GM18870 (cell line): ENCODE measurements around the gene ENOX1.

Source experiments
- ATAC-seq: cut with Tn5 transposase; IDR thresholded peaks from one replicate; pipeline ENCODE4 v1.9.1; 2021; ENCODE audit warnings: moderate library complexity; ENCODE audit not compliant: unreplicated experiment

Gene ENOX1

DNA sequence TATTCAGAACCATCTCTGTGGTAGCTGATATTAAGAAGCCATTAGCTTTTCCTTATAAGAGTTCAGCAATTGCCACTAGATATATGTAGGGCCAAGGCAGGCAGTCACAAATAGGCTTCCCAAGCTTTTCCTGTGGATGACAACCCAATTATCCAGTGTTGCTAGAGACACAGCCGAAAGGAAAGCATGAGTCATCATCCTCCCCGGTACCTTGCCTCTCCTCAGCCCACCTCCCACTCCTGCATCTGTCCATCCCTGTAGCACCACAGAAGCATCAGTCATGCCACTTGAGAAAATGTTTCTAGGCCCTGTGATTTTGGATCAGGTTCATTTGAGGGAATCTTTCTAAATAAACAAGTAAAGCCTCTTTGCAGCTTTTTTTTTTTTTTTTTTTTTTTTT lies 559.1 kb downstream of the ENOX1 start:
- no peak for ATAC-seq

DNA sequence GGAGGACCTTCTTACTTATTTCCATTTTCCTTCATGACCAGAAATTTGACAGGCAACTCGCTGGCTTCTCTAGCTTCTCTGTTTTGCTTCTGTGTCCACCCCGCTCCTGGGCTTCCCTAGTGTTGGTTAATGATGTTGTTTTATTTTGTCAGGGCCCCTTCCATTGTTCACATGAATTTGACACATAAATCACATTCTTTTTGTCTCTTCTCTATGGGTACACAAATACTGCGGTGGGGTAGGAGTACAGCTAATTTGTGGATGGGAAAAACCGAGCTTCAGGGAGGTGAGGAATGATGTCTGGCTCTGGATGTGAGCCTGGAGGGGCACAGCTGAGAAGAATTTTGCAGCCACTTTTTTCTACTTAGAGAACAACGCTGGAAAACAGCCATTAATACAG lies 563.6 kb downstream of the ENOX1 start:
- ATAC-seq = no peak

DNA sequence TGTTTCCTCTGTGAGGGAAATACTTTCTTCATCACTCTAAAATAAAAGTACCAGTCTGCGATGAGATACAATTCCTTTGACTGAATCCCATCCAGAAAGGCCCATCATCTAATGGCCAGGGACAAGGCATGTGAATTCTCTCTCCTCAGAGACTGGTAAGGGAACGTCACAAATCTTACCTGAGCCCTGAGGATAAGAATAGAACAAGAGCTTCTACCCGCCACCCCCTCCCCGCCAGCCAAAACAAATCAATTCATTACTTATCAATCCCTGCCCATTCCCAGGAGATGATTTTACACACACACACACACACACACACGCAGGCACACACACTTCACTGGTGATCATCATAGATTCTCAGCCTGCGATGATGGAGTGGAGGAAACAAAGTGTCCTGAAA lies 564.7 kb downstream of the ENOX1 start:
- ATAC-seq = no peak

DNA sequence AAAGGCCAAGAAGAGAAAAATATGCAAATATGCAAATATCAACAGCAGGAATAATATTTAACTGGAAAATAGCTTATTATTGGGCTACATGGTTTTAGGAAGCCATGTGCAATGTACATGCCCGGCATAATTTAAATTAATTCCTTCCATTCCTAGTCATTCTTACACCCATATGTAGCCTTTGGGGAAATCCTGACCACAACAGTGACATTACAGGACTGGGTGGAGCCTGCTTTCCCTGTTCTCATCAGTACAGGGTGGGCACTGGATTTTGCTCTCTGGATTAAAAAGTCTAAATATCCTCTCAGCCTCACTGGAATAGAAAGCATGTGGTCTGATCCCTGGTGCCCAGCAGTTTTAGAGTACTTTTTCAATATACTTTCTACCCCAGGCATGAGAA lies 565.2 kb downstream of the ENOX1 start:
- no peak for ATAC-seq

DNA sequence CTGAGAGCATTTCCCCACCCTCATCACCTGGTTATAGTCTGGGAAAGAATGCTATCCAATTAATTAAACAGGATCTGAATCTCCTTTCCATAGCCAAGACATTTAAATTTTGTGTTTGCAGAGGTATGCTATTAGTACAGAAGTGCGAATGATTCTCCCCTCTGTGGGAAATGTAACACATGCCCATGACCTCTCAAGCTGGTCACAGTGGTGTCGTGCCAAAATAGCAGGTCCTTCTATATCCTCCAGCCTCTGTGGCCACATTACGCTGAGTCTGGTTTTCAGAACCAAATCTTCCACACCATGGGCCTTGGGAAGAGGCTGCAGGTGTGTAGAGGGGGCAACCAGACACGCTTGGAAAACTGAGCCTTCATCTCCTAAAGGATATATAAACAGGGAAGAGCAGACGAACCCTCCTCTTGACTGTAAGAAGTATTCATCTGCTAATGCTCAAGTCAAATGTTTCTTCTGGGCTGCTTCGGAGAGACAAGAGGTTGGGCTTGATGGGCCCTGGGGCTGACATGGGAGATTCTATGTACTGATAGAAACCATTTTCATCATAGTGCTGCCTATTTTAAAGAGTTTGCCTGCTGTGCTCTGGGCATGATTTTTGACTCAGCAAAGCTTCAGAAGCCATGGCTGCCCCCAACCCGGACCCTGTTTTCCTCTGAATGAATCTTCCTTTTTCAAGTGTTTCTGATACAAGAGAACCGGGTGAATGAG lies 565.7 kb downstream of the ENOX1 start:
- ATAC-seq = no peak

DNA sequence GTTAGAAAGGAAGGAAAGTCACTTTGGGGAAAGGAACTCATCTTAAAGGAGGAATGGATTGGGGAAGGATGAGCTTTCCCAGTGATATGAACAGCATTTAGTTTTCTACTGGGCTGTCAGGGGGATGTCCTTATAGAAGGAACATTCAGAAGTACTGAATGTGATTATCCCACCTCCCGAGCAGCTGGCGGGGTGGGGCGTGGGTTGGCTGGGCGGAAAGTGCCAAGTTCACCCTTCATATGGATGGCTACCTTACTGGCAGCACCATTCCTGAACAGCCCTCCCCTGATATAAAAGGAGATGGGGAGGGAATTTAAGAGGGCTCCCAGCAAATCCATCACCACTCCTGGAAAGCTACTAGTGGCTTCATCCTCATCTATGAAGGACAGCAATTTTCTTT lies 572.6 kb downstream of the ENOX1 start:
- no peak for ATAC-seq

DNA sequence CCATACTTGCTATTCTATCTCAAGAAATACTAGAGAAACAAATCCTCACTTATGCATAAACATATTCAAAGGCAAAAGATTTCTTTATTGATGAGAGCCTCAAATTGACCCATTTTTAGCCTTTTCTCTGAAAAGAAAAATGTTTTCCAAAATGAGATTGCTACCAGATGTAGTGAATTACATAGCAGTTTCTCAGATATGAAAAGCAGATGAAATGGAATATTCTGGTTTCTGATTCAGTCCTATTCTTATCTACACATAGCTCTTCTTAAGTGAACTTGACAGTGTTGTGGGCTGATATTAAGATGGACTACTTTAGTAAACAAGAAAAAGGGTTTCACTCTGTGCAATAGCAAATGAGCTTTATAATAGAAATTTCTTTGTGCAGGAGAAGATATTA lies 579.9 kb downstream of the ENOX1 start:
- ATAC-seq = no peak

DNA sequence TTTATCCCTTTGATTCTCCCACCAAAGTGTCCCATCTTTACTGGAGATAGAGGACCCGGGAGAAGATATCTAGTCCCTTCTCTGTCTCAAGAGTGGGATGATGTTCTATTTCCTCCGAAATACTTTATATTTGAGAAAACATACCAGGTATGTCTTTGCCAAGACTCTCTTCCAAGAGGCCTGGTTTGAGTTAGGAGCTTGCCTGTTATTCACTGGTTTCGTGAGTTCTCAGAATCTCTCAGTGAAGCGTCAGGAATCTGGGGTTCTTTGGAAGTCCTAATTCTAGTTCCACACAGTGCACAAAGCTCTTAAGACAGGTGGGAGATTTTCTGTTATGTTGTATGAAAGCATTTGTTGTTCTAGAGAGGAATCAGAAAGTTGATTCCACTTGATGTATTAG lies 581.4 kb downstream of the ENOX1 start:
- ATAC-seq = no peak

DNA sequence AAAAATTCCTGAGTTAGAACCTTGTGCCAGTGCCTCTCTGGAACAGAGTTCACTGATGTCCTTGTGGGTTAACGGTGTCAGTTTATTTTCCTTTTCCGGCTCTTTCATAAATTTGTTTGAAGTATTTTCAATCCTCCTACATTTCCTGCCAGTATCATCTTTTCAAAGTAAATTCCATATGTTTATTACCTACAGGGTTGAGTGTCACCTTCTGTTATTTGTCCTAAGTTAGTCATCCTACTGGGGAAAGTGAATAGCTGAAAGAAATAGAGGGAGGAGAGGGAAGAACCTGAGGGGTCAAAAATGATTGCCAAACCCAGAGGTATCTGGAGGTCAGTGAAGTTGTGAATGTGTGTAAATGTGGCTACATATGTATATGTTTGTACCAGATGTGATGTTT lies 582.2 kb downstream of the ENOX1 start:
- no peak for ATAC-seq

DNA sequence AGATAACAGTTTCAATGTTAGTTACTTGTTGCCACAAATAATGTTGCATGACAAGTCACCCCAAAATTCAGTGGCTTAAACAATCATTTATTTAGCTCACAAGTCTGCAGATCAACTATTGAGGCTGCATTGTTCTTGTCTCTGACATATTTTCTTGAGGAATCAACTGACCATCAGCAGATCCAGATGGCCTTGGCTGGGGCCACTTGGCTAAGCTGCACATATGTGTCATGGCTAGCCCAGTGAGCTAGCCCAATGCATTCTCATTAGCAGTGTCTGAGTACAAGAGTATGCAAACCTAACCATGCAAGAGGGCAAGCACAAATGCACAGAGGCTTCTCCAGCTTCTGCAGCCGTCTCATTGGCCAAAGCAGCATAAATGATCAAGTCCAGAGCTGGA lies 583.0 kb downstream of the ENOX1 start:
- no peak for ATAC-seq

DNA sequence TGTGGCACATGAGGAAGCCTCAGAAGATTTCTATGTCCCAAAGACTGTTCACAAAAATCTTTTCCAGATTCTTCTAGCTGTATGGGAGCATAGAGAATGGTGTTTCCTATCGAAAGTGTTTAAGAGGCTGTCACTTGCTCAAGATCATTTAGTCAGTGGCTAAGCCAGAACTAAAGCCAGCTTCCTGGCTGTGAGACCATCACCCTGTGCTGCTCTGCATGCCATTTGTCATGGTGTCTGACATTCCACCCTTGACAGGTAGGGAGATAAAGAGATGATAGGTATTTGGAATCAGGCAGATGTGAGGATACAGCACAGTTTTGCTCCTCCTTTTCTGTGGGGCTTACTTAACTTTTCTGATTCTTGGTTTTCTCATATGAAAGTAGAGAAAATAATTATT lies 586.0 kb downstream of the ENOX1 start:
- no peak for ATAC-seq

DNA sequence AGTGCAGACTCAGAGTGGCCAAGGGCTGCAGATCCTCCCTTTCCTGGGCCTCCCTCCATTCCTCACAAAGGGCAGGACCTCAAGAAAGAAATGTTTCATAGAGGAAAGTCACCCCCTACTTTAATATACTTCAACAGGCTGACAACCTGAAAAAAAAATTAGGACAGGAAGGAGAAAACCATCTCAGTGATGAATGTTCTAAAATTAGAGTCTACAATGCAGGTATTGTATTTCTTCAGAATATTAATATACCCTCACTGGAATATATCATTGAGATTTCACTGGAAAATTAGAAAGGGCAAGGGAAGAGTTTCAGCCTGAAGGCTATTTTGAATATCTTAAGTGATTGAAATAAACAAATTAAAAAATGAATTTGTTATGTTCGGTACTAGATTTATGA lies 586.5 kb downstream of the ENOX1 start:
- no peak for ATAC-seq

DNA sequence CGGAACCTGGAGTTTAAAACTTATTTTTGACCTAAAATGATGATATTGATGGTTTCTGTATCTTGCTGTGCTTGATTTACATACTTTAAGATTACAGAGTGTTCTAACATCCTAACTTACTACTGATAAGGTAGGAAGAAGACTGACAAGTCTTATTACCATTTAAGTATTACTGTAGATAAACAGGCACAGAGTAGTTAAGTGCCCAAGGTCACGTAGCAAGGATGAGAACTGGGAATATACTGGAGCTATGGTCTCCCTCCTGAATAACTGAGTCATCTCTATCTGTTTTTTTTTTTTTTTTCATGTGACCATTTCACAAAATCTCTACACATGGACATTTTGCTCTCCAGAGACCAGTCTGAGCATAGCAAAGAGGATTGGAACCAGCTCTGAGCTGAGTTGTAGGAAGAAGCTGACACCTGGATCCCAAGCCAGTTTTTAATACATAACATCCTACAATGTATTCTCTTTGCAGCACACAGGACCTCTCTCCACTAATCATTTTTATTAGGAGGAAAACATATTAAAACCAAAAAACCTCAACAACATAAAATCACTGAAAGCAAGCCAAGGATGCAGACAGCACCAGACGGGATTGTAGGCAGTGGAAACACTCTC lies 589.9 kb downstream of the ENOX1 start:
- ATAC-seq = no peak

DNA sequence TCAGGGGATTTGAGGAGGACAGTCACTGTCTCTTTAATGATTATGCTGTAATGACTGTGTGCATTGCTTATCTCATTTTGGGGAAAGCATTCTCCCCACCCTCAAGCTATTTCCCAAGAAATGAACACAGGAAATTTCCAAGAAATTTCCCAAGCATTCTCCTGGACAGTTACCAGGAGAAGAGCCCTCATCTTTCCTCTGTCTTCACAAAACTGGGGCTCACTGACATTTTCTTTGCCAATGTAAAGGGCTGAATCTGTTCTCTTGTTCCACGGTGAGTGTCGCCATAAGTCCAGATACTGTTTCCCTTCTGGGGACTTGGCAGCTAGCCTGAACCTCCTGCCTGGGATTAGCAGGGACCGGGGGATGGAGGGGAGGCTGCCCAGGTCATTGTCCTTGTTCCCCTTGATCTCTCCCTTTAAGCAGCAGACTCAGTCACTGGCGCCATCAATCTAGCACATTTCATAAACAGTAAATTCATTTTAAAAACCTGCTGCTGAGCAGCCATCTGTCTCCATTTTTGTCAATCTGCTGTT lies 590.6 kb downstream of the ENOX1 start:
- ATAC-seq = no peak

DNA sequence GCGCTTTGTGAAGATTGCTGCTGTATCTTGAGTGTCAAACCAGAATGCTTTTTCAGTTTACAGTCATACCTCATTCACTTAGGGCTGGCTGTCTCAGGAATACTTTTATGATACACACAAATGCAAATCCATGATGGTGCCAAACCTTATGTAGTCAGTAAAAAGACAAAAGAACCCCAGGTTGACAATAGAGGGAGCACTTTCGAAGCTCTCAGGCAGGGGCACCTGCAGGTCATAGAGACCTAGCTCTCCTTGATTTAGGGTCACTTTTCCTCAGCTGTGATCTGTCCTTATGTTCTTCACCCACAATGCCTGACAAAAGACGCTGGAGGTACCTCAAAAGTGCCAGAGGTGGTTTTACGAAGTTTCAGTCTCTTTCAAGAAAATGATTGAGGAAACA lies 591.2 kb downstream of the ENOX1 start:
- ATAC-seq = no peak

DNA sequence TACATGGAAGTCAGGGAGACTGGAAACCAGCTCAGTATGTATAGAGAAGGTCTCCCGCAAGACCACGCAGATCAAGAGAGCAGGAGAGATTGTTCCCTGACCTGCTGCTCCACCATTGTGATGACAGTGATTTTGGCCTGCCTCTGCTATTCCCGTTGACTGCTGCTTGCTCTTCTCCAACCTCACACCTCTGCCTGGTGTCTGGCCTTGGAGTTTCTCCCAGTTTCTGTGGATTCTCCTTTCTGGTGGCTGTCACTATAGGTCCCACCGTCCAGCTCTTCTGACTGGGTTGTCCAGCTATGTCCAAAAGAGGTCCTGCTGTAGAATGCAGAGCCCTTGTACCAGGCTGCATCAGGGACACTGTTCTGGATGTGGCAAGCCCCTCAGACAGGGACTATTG lies 591.7 kb downstream of the ENOX1 start:
- ATAC-seq = no peak

DNA sequence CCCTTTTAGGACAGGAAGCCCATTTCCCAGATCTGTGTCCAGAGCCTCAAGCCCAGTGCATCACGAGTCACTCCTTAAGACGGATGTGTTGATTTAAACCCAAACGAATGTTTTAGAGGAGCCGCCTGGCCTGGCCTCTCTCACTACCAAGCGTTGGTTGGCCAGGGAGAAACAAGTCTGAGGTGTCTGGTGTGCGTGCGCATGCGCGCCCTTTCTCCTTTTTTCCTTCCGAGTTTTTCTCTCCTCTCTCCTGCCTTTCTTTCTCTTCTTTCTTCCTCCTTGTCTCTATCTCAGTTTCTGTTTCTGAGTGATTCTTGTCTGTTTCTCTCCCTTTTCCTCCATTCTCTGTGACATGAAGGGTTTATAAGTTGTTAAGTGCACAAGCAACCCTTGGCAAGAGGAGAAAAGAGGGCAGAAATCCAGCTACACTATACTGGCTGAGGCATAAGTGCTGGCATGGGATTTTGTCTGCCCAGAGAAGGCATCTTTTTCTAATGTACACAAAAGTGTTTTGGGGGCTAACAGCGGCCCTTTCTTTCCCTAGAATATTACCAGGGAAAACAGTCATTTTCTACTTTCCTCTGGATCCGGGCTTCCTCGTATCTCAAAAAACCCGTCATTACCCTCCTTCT lies 592.9 kb downstream of the ENOX1 start:
- ATAC-seq = no peak

DNA sequence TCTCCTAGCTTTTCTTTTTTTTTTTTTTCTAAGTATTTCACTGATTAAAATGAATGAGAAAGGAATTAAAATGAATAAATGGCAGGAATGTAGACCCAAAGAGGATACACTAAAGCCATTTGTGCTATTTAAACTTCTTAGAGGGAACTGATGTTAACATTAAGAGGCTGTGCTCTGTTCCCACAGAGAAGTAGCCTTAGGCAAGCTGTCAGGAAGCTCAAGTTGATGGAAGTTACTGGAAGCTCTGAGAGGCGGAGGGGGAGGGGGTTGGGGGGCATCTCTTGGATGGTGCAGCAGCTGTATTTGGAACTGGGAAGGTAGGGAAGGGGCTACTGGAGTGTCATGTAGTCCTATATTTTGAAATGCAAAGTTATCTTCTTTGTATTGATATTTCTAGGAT lies 595.2 kb downstream of the ENOX1 start:
- ATAC-seq = no peak

DNA sequence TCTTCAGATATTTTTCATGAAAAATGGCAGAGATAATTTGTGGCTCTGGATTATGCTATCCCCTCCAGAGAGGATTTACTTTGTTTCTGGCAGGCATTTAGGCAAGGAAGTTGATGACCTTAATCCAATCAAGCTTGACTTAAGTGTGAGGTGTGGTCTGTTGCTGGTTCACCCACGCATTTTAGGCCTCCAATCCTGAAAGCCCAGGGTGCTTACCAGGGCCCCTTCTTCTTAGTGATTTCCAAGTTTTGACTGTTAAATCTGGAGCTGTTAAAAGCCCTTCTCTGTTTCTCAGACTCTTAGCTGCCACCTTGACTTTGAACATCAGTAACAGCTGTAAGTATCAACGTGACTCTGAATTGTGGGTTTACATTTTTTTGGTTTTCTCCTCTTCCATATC lies 601.5 kb downstream of the ENOX1 start:
- no peak for ATAC-seq

DNA sequence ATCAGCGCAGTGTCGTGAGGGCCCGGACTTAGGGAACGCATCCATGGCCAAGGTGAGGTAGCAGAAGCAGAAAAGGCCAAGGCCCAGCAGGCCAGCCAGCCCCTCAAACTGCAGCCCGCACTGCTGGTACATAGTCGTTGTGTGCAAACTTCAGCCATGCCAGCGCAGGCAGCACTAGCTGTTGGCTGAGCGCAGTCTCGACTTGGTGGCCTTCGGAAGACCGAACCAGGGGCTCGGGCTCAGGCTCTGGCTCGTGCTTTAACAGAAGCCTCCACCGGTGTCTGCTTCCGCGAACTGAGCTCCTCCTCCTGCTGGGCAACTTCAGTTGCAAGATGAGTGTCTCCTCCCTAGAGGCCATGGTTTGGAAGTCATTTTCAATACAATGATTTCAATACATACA lies 605.9 kb downstream of the ENOX1 start:
- ATAC-seq = no peak

DNA sequence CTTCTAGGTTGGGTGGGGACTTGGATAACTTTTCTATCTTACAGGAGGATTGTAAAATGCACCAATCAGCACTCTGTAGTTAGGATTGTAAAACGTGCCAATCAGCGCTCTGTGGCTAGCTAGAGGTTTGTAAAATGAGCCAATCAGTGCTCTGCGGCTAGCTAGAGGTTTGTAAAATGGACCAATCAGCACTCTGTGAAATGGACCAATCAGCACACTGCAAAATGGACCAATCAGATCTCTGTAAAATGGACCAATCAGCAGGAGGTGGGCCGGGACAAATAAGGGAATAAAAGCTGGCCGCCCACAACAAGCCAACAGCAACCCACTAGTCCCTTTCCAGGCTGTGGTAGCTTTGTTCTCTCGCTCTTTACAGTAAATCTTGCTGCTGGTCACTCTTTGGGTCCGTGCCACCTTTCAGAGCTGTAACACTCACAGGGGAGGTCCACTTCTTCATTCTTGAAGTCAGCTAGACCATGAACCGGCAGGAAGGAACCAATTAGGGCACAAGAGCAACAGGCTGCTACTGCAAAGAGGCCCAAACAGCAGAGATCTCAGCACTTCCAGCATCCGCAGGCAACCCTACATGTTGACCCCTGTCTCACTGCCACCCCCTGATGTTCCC lies 606.6 kb downstream of the ENOX1 start:
- ATAC-seq = no peak

DNA sequence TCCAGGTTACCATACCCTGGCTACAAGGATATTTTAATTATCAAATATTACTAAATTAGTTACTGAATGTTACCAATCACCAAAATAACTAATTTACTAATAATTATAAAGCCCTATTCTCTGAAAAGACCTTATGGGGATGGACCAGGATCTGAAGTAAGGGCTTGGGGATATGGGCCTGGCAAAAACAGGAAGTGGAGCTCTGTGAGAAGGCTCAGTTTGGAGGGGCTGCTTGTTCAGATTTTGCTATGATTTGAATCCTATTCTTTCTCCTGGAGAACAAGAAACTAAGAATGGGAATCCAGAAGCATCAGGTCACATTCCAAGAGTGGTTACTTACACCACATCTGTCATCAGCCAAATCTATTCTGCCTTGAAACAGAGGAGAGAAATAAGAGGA lies 615.3 kb downstream of the ENOX1 start:
- ATAC-seq = no peak
